Measurements from ENCODE around the gene UNC93B1. TPM values are rescaled to one million over a fixed set of nuclear protein-coding genes. Genes with fewer than 3 reads are reported as not detected.

The UNC93B1 gene
- total RNA-seq, 2 donors from 2014 or later, result 31.5 to 41.7 TPM

DNA sequence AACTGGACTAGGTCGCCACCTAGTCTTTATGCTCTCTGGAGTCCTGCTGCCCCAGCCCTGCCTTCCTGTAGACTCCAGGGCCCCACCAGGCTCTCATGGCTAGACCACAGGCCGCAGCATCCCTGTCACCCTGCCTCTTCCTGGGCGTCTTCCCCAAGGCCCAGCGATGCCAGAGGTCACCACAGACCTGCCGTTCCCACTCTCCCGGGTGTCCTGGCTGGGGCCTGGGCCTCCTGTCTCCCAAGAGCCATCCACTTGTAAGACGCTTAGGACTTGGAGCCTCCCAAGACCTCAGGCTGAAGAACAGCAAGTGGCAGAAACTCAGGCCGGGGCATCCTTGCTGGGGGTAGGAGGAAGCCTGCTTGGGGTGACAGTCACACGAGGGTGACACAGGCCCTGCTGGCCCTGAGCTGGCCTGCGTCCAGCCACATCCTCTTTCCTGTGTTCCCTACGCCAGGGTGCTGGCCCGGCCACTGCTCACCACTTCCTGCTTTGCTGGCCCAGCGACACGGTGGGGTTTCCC is 32.9 kb upstream of the UNC93B1 start:
- Histone ChIP-seq H3K4me3 (no peak overlapping the region), H3K9me3 (no peaks in the 10 kb centered on the region), H3K27me3 (replicated peaks; ENCODE audit: insufficient read depth) (no peaks in the 10 kb centered on the region), H3K27ac (peak overlapping the region; percentile 43 to 88), H3K4me1 (replicated peaks) (peaks cover 16% of the 10 kb centered on the region), H3K36me3 (peaks cover 0 to 14% of the 10 kb centered on the region in 2 donors)
- intact Hi-C loops (cut with DNase I), result no loop called here
- 68% methylated on average over 14 of the region's 14 CpGs for WGBS
- no peak for DNase-seq (ENCODE audit: low spot score)
- TF ChIP-seq POLR2A (IDR thresholded peaks at IDR 0.05), result no peak
- no peak for TF ChIP-seq CTCF (IDR thresholded peaks at IDR 0.05)
- TF ChIP-seq POLR2AphosphoS5 (IDR thresholded peaks at IDR 0.05), result no peak

GRCh38 chr11:68036141-68036716 is 32.3 kb upstream of the UNC93B1 start:
- H3K4me1 ChIP-seq (replicated peaks), result peaks cover 22% of the 10 kb centered on the region
- TF ChIP-seq POLR2AphosphoS5 (IDR thresholded peaks at IDR 0.05) (no peak), POLR2A (IDR thresholded peaks at IDR 0.05) (no peak), CTCF (IDR thresholded peaks at IDR 0.05) (no peak)
- 81% methylated on average over 27 of the region's 27 CpGs for WGBS
- no peak overlapping the region for H3K4me3 ChIP-seq
- H3K9me3 ChIP-seq, result no peaks in the 10 kb centered on the region
- H3K36me3 ChIP-seq, result peaks cover 0 to 14% of the 10 kb centered on the region in 2 donors
- H3K27me3 ChIP-seq (replicated peaks; ENCODE audit: insufficient read depth), result no peaks in the 10 kb centered on the region
- peak overlapping the region; percentile 43 to 88 for H3K27ac ChIP-seq
- intact Hi-C loops (cut with DNase I), result no loop called here
- no peak for DNase-seq (ENCODE audit: low spot score)

DNA sequence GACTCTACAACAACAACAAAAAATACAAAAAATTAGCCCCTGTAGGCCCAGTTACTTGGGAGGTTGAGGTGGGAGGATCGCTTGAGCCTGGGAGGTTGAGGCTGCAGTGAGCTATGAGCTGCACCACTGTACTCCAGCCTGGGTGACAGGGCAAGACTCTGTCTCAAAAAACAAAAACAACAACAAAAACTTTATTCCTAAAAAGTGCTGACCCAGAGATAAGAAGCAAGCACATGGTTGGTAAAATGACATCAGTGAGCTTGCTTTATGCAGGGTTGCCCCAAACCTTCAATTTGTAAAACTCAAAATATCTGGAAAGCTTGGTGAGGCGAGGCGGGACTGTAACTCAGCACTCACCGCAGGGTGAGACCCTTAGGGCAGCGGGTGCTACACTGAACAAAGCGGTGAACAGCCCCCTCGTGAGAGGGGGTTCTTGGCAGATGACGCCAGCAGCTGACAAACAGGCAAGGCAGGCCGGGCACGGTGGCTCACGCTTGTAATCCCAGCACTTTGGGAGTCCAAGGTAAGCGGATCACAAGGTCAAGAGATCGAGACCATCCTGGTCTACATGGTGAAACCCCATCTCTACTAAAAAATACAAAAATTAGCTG is 31.5 kb upstream of the UNC93B1 start:
- intact Hi-C loops (cut with DNase I), result no loop called here
- peaks cover 0 to 14% of the 10 kb centered on the region in 2 donors for H3K36me3 ChIP-seq
- no peak overlapping the region for H3K27ac ChIP-seq
- 77% methylated on average over 13 of the region's 13 CpGs for WGBS
- no peaks in the 10 kb centered on the region for H3K9me3 ChIP-seq
- DNase-seq (ENCODE audit: low spot score), result no peak
- no peaks in the 10 kb centered on the region for H3K27me3 ChIP-seq (replicated peaks; ENCODE audit: insufficient read depth)
- no peak overlapping the region for H3K4me3 ChIP-seq
- H3K4me1 ChIP-seq (replicated peaks), result peaks cover 20% of the 10 kb centered on the region
- no peak for TF ChIP-seq POLR2AphosphoS5 (IDR thresholded peaks at IDR 0.05)
- TF ChIP-seq POLR2A (IDR thresholded peaks at IDR 0.05), result no peak
- TF ChIP-seq CTCF (IDR thresholded peaks at IDR 0.05), result no peak

DNA sequence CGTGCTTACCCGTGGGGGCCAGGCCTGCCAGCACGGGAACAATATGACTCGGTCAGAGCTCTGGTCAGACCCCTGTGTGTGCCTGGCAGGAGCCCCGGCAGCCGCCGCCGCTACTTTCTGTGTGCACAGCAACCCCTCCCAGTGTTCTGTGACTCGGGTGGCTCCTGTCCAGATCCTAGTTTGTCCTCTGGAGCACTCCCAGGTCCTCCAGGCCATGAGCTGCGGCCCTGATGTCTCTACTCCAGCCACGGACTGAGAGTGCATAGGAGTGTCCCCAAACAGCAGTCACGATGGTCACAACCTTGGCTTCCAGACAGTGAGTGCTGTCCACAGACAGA is 29.8 kb upstream of the UNC93B1 start:
- H3K4me3 ChIP-seq, result no peak overlapping the region
- no peaks in the 10 kb centered on the region for H3K9me3 ChIP-seq
- TF ChIP-seq POLR2A (IDR thresholded peaks at IDR 0.05), result no peak
- no peak for TF ChIP-seq POLR2AphosphoS5 (IDR thresholded peaks at IDR 0.05)
- no peak for TF ChIP-seq CTCF (IDR thresholded peaks at IDR 0.05)
- H3K36me3 ChIP-seq, result peaks cover 0 to 14% of the 10 kb centered on the region in 2 donors
- 78% methylated on average over 12 of the region's 12 CpGs for WGBS
- no peak overlapping the region for H3K27ac ChIP-seq
- no peak for DNase-seq (ENCODE audit: low spot score)
- H3K4me1 ChIP-seq (replicated peaks), result peaks cover 25% of the 10 kb centered on the region
- H3K27me3 ChIP-seq (replicated peaks; ENCODE audit: insufficient read depth), result no peaks in the 10 kb centered on the region
- intact Hi-C loops (cut with DNase I), result no loop called here

Data from prostate gland (tissue), 2 donors.